HS-27A (cell line): ENCODE results near the gene GRIA1.
"Not testable (repeated sequence)": the region's sequence is repeated elsewhere in the genome, so short reads cannot be mapped to it uniquely, and the experiment has no call there.

Experiments
- DNase-seq: peaks from one replicate; pipeline ENCODE4 v3.0.0-alpha.2; 2012; ENCODE audit warnings: low read depth, missing footprints

The GRIA1 gene

DNA sequence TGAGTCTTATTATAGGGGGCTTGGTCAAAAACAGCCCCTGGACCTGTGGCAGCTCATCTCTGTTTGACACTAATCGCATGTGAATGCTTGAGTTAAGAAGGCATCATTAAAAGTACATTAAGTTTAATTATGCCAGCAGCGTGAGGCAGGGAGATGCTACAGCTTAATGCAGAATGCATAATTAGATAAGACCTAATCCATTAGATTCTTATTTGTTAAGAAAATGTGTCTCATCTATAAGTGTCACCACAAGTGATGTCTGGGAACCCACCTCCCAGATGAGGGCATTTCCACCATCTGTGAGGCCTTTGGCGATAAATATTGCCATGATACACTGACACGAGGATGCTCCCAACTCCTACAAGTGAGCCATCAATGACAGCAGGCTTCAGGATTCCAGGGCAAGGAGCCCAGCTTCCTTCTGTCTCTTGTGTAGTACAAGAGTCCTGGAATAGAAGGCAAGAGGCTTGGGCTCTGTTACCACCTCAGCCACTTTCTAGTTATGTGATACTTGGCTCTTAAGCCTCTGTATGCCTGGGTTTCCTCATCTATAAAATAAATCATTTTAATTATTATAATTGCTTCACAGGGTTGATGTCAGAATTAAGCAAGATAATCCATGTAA lies 345.5 kb downstream of the GRIA1 start:
- no peak for DNase-seq

DNA sequence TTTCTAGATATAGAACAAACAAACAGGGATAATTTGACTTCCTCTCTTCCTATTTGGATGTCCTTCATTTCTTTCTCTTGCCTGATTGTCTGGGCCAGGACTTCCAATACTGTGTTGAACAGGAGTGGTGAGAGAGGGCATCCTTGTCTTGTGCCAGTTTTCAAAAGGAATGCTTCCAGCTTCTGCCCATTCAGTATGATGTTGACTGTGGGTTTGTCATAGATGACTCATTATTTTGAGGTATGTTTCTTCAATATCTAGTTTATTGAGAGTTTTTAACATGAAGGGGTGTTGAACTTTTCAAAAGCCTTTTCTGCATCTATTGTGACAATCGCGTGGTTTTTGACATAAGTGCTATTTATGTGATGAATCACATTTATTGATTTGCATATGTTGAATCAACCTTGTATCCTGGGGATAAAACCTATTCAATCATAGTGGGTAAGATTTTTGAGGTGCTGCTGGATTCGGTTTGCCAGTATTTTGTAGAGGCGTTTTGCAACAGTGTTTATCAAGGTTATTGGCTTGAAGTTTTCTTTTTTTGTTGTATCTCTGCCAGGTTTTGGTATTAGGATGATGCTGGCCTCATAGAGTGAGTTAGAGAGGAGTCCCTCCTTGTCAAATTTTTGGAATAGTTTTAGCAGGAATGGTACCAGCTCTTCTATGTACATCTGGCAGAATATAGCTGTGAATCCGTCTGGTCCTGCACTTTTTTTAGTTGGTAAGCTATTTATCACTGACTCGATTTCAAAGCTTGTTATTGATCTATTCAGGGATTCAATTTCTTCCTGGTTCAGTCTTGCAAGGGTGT lies 359.0 kb downstream of the GRIA1 start:
- not testable (repeated sequence) for DNase-seq

DNA sequence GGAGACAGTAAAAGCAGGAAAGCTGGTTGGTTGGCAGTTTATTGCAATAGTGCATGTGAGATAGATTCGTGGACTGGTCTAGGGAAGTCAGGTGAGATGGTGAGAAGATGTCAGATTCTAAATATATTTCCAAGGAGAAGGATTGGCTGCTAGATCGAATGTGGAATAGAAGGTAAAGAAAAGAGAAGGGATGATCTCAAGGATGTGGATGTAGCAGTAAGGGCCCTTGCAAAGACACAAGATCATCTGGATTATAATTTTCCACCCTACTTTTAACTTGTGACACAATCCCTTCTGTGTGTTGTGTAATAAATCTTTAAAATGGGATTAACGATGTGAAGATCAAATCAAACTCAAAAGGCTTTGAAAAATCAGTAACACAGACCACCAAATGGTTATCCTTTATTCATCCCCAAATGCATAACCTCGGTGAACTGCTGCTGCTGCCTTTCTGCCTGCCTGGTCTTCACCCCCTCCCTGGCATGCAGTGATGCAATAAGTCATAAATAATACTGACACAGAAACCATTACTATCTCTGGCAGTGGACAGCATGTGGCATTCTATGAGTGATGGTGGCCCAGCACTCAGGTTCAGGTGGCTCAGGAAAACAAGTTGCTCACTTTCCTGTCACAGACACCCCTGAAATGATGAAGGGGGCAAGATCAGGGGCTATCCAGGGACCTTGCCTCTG lies 369.9 kb downstream of the GRIA1 start:
- DNase-seq, result no peak

GRCh38 chr5:153862906-153863305 lies 372.4 kb downstream of the GRIA1 start:
- DNase-seq, result not testable (repeated sequence)
